GM18867 (cell line): Measurements from ENCODE around the gene ZBTB16.

Source experiments
- ATAC-seq: cut with Tn5 transposase; IDR thresholded peaks from one replicate; pipeline ENCODE4 v1.9.1; 2021; ENCODE audit warnings: mild to moderate bottlenecking, moderate library complexity; ENCODE audit not compliant: unreplicated experiment

ZBTB16 gene, protein sequence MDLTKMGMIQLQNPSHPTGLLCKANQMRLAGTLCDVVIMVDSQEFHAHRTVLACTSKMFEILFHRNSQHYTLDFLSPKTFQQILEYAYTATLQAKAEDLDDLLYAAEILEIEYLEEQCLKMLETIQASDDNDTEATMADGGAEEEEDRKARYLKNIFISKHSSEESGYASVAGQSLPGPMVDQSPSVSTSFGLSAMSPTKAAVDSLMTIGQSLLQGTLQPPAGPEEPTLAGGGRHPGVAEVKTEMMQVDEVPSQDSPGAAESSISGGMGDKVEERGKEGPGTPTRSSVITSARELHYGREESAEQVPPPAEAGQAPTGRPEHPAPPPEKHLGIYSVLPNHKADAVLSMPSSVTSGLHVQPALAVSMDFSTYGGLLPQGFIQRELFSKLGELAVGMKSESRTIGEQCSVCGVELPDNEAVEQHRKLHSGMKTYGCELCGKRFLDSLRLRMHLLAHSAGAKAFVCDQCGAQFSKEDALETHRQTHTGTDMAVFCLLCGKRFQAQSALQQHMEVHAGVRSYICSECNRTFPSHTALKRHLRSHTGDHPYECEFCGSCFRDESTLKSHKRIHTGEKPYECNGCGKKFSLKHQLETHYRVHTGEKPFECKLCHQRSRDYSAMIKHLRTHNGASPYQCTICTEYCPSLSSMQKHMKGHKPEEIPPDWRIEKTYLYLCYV

GRCh38 chr11:114059278-114059983 lies at the start of gene ZBTB16:
Gene ZBTB16, plus strand, starts transcription at chr11:114059711. Its CDS starts 3,590 bp downstream, at chr11:114063301.
- ATAC-seq, result no peak

- no peak for ATAC-seq
These were observed 48.6 kb upstream of the ZBTB16 start for GRCh38 chr11:114010931-114011330.

DNA sequence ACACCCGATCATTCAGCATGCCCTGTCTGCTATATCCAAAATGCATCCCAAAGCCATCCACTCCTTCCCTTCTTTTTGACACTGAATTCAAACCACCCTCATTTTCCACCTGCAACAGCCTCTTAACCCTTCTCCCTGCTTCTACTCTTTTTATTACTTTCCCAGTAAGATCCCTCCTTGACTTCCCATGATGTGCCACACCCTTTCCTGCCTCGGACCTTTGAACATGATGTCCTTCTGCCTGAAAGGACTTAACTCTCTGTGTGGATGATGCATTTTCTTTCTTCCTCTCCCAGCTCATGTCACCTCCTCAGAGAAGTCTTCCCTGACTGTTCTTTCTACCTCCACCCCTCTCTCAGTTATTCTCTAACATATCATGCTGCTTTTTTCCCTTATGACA lies 48.1 kb upstream of the ZBTB16 start:
- no peak for ATAC-seq

- ATAC-seq, result no peak
These were observed 44.4 kb upstream of the ZBTB16 start for GRCh38 chr11:114015117-114015516.

GRCh38 chr11:114016986-114017385 lies 42.5 kb upstream of the ZBTB16 start:
- ATAC-seq, result no peak

GRCh38 chr11:114017723-114018122 lies 41.8 kb upstream of the ZBTB16 start:
- ATAC-seq, result no peak

- no peak for ATAC-seq
These were observed 40.5 kb upstream of the ZBTB16 start for GRCh38 chr11:114019046-114019445.

- no peak for ATAC-seq
These were observed 39.9 kb upstream of the ZBTB16 start for GRCh38 chr11:114019574-114019973.

GRCh38 chr11:114025329-114025907 lies 34.1 kb upstream of the ZBTB16 start:
- ATAC-seq, result no peak

- no peak for ATAC-seq
These were observed 33.2 kb upstream of the ZBTB16 start for GRCh38 chr11:114026355-114026754.

GRCh38 chr11:114027391-114027790 lies 32.1 kb upstream of the ZBTB16 start:
- ATAC-seq, result no peak

- ATAC-seq, result no peak
These were observed 31.6 kb upstream of the ZBTB16 start for GRCh38 chr11:114027926-114028325.

GRCh38 chr11:114031246-114031966 lies 28.1 kb upstream of the ZBTB16 start:
- ATAC-seq, result no peak

- no peak for ATAC-seq
These were observed 27.6 kb upstream of the ZBTB16 start for GRCh38 chr11:114031967-114032320.

GRCh38 chr11:114033066-114033465 lies 26.4 kb upstream of the ZBTB16 start:
- ATAC-seq, result no peak

GRCh38 chr11:114033572-114033971 lies 25.9 kb upstream of the ZBTB16 start:
- ATAC-seq, result no peak

- ATAC-seq, result no peak
These were observed 24.6 kb upstream of the ZBTB16 start for GRCh38 chr11:114034956-114035355.

DNA sequence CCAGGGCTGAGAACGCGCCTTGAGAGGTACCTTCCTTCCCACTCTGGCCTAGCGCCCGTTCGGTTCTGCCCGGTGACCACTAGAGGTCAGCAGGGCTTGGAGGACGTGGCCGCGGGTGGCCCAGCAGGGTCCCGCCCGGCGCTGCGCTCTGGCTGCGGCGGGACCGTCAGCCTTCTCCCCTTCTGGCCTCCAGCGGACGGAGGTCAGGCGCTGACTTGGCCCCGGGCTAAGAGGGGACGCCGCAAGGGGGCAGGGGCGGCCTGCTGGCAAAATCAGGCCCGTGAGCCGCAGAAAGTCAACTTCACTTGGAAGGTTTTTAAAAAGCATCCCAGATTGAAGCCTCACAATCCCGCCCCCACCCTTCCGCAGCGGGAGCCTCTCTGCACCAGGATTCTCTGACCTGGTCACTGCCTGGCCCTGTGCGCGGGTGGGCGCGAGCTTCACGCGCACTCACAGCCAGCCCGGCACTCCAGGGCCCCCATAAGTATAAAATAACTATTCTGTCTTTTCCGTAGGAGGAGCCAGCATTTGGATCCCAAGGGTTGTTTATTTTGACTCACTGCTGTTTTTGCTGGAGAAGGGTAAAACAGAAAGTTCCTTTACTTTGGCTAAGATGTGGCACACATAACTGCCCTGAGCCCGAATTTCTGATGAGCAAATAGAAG lies 23.2 kb upstream of the ZBTB16 start:
- ATAC-seq, result no peak

DNA sequence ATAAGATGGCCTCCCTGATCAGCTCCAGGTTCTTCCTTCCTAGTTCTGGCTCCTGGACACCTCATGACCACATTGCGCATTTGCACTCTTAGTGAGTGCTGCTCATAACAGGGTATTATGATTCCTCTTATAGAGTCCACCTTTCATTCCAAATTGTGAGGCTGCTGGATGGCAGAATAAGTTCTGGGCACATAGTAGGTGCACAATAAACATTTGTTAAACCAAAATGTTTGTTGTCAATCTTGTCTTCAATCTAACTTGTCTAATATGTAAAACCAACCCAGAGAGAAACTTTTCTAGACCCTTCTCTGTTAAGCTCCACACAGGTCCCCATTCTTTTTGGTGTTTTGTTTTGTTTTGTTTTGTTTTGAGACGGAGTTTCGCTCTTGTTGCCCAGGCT lies 22.6 kb upstream of the ZBTB16 start:
- no peak for ATAC-seq

DNA sequence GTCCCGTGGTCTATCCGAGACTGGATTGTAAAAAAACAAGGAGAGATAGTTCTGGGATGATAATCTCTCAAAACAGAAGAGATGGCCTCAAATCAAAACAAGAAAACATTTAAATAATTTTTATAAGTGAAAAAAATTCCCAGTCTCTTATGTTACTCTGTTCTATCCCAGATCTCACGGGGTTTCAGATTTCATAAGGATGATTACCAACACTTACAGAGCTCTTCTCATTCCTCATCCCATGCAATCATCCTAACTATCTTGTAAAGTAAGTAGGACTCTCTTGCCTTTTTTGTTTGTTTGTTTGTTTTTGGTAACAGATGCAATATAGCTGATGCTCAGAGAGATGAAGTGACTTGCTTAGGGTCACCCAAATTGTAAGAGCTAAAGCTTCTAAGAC lies 20.0 kb upstream of the ZBTB16 start:
- ATAC-seq, result no peak
